Trophoblast cell (in vitro differentiated cells and primary cell): ENCODE results near the gene MANEA.
"Not testable (repeated sequence)": the region's sequence is repeated elsewhere in the genome, so short reads cannot be mapped to it uniquely, and the experiment has no call there.

Experiments used
- DNase-seq, 2 donors: peaks; one replicate each; pipeline ENCODE4 v3.0.0-alpha.2; 2016
- H2AFZ ChIP-seq: 2 replicates; pipeline ENCODE4 v1.6.1; 2013; ENCODE audit warnings: low read length, moderate library complexity, mild to moderate bottlenecking; ENCODE audit not compliant: insufficient read depth, poor library complexity
- H2AK5ac ChIP-seq: 2 replicates; pipeline ENCODE4 v1.6.1; 2013; ENCODE audit warnings: mild to moderate bottlenecking, low read length
- H2BK120ac ChIP-seq: 2 replicates; pipeline ENCODE4 v1.6.1; 2013; ENCODE audit warnings: low read length, mild to moderate bottlenecking, moderate library complexity; ENCODE audit not compliant: insufficient read depth, poor library complexity
- H2BK12ac ChIP-seq: 2 replicates; pipeline ENCODE4 v1.6.1; 2013; ENCODE audit warnings: mild to moderate bottlenecking, low read length, moderate library complexity
- H2BK5ac ChIP-seq: 2 replicates; pipeline ENCODE4 v1.6.1; 2013; ENCODE audit warnings: low read length, low read depth, moderate library complexity, mild to moderate bottlenecking; ENCODE audit not compliant: poor library complexity
- H3K14ac ChIP-seq: 2 replicates; pipeline ENCODE4 v1.6.1; 2013; ENCODE audit warnings: mild to moderate bottlenecking, low read length
- H3K18ac ChIP-seq: 2 replicates; pipeline ENCODE4 v1.6.1; 2013; ENCODE audit warnings: mild to moderate bottlenecking, low read length
- H3K23ac ChIP-seq: 2 replicates; pipeline ENCODE4 v1.6.1; 2013; ENCODE audit warnings: low read length
- H3K27ac ChIP-seq: 2 replicates; pipeline ENCODE4 v1.5.1; 2013; ENCODE audit warnings: low read depth, mild to moderate bottlenecking, inconsistent platforms, low read length, moderate library complexity
- H3K27me3 ChIP-seq: 2 replicates; pipeline ENCODE4 v1.6.1; 2013; ENCODE audit warnings: inconsistent platforms, mild to moderate bottlenecking, low read length, moderate library complexity; ENCODE audit not compliant: insufficient read depth
- H3K36me3 ChIP-seq, 2 experiments: 1 replicate in 1 of 2; 2 replicates in 1 of 2; pipeline ENCODE4 v1.6.1; 2013; ENCODE audit warnings: low read length in 2 of 2, mild to moderate bottlenecking in 2 of 2, moderate library complexity in 1 of 2; ENCODE audit not compliant: insufficient read depth in 2 of 2, control insufficient read depth in 1 of 2
- H3K4ac ChIP-seq: 2 replicates; pipeline ENCODE4 v1.6.1; 2013; ENCODE audit warnings: low read depth, mild to moderate bottlenecking, low read length, moderate library complexity
- H3K4me1 ChIP-seq, 2 experiments: 1 replicate in 1 of 2; 2 replicates in 1 of 2; pipeline ENCODE4 v1.6.1; 2013; ENCODE audit warnings: low read length in 2 of 2, mild to moderate bottlenecking in 2 of 2, moderate library complexity in 1 of 2; ENCODE audit not compliant: insufficient read depth in 2 of 2, control insufficient read depth in 1 of 2
- H3K4me2 ChIP-seq: 2 replicates; pipeline ENCODE4 v1.6.1; 2013; ENCODE audit warnings: inconsistent platforms, mild to moderate bottlenecking, low read length, moderate library complexity
- H3K4me3 ChIP-seq: 2 replicates; pipeline ENCODE4 v1.5.1; 2013; ENCODE audit warnings: mild to moderate bottlenecking, low read depth, low read length, inconsistent platforms
- H3K79me1 ChIP-seq: one replicate; pipeline ENCODE4 v1.6.1; 2013; ENCODE audit warnings: low read length
- H3K79me2 ChIP-seq: 2 replicates; pipeline ENCODE4 v1.6.1; 2013; ENCODE audit warnings: low read length, mild to moderate bottlenecking; ENCODE audit not compliant: control insufficient read depth, insufficient read depth, poor library complexity
- H3K9ac ChIP-seq: 2 replicates; pipeline ENCODE4 v1.6.1; 2013; ENCODE audit warnings: mild to moderate bottlenecking, low read length
- H3K9me3 ChIP-seq: 2 replicates; pipeline ENCODE4 v1.6.1; 2013; ENCODE audit warnings: low read depth, mild to moderate bottlenecking, control low read depth, inconsistent platforms, low read length; ENCODE audit not compliant: insufficient read depth
- H4K12ac ChIP-seq: 2 replicates; pipeline ENCODE4 v1.6.1; 2013; ENCODE audit warnings: low read depth, mild to moderate bottlenecking, low read length, moderate library complexity
- H4K8ac ChIP-seq: 2 replicates; pipeline ENCODE4 v1.6.1; 2013; ENCODE audit warnings: low read depth, mild to moderate bottlenecking, low read length, moderate library complexity
- H4K91ac ChIP-seq: one replicate; pipeline ENCODE4 v1.6.1; 2013; ENCODE audit warnings: low read depth, mild to moderate bottlenecking, low read length, moderate library complexity
- WGBS: extraction: QIAGEN DNeasy Blood & Tissue Kit; methylation state at CpG from one replicate; pipeline ENCODE4 v1.1.7; 2013; ENCODE audit warnings: missing lambda C conversion rate; ENCODE audit not compliant: insufficient read length, insufficient coverage; ENCODE audit errors: extremely low coverage; 5-methylcytosine and 5-hydroxymethylcytosine counted together

Gene MANEA

DNA sequence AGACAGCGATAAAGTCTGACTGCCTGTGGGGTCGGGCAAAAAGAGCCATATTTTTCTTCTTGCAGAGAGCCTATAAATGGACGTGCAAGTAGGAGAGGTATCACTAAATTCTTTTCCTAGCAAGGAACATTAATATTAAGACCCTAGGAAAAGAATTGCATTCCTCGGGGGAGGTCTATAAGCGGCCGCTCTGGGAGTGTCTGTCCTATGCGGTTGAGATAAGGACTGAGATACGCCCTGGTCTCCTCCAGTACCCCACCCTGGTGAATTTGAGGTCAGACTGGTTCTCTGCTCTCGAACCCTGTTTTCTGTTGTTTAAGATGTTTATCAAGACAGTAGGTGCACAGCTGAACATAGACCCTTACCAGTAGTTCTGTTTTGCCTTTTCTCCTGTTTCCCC is 6.9 kb downstream of the MANEA start:
- not testable (repeated sequence) for H3K9ac ChIP-seq, H3K4me3 ChIP-seq, H4K12ac ChIP-seq, H2AFZ ChIP-seq, H2AK5ac ChIP-seq, DNase-seq, H3K9me3 ChIP-seq, H3K27ac ChIP-seq, H3K27me3 ChIP-seq, H3K14ac ChIP-seq, H3K4me1 ChIP-seq, H3K79me1 ChIP-seq, H3K4me2 ChIP-seq, H2BK5ac ChIP-seq, H2BK12ac ChIP-seq, H3K4ac ChIP-seq, H4K91ac ChIP-seq, H2BK120ac ChIP-seq, H3K79me2 ChIP-seq, H3K23ac ChIP-seq, H3K18ac ChIP-seq, H4K8ac ChIP-seq, H3K36me3 ChIP-seq
- WGBS = no CpG with 5 or more reads among the region's 9 CpGs

DNA sequence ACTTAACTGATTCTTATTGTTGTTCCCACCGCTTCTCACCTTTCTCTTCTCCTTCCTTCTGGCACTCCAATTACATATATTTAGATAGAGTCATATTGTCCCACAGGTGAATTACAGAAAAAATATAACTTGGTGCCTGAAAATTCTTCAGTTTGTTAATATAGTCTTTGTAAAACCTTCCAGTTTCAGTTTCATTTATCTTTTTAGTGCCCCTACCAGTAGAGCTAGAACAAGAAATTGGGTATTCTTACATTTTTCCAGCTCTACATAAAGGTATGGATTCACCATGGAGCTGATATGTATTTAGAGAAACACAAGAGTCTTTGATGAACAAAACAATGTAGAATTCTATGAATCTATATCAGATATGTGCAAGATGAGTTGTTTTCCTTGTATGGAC is 10.7 kb downstream of the MANEA start:
- Histone ChIP-seq H3K27ac (no peak overlapping the region), H3K4me2 (no peak overlapping the region), H3K4me1 (no peaks in the 10 kb centered on the region), H3K9ac (no peak overlapping the region), H2AFZ (no peak overlapping the region), H4K12ac (no peak overlapping the region), H3K79me1 (no peaks in the 10 kb centered on the region), H3K27me3 (no peaks in the 10 kb centered on the region), H2BK5ac (no peak overlapping the region), H2BK120ac (no peak overlapping the region), H3K4me3 (no peak overlapping the region), H3K79me2 (no peaks in the 10 kb centered on the region), H4K91ac (no peak overlapping the region), H3K36me3 (peaks cover 0 to 3% of the 10 kb centered on the region in 2 experiments), H3K18ac (no peak overlapping the region), H2BK12ac (no peak overlapping the region), H4K8ac (no peak overlapping the region), H2AK5ac (no peak overlapping the region), H3K9me3 (peaks cover 2% of the 10 kb centered on the region), H3K4ac (no peak overlapping the region), H3K14ac (no peak overlapping the region), H3K23ac (no peak overlapping the region)
- no CpG with 5 or more reads among the region's 1 CpG for WGBS
- no peak for DNase-seq

DNA sequence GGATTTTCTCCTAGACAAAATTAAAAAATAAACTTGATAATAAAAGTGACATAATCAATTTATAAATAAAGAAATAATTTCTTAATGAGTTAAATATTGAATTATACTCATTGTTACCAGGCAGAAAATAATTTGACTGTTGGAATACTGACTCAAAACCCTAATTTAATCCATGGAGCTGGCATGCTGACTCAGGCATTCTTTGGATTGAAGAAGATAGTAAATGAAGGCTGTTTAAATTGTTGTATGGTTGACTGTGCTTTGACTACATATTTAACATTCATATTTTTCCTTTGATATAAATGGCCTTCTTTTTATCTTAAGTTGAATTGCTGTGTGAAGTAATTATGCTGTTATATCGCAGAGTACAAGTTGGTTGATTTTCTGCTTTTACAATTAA is 11.7 kb downstream of the MANEA start:
- Histone ChIP-seq H3K9me3 (peaks cover 2% of the 10 kb centered on the region), H3K14ac (no peak overlapping the region), H3K27me3 (no peaks in the 10 kb centered on the region), H2BK12ac (no peak overlapping the region), H3K4me3 (no peak overlapping the region), H2AFZ (no peak overlapping the region), H4K8ac (no peak overlapping the region), H3K4ac (no peak overlapping the region), H4K12ac (no peak overlapping the region), H4K91ac (no peak overlapping the region), H3K23ac (no peak overlapping the region), H2BK5ac (no peak overlapping the region), H3K79me2 (no peaks in the 10 kb centered on the region), H2BK120ac (no peak overlapping the region), H3K79me1 (no peaks in the 10 kb centered on the region), H2AK5ac (no peak overlapping the region), H3K36me3 (peaks cover 0 to 3% of the 10 kb centered on the region in 2 experiments), H3K18ac (no peak overlapping the region), H3K4me1 (no peaks in the 10 kb centered on the region), H3K27ac (no peak overlapping the region), H3K4me2 (no peak overlapping the region), H3K9ac (no peak overlapping the region)
- WGBS = no CpG with 5 or more reads among the region's 1 CpG
- DNase-seq = no peak

GRCh38 chr6:95589826-95590570 is 12.7 kb downstream of the MANEA start:
- H3K23ac ChIP-seq = no peak overlapping the region
- no peak overlapping the region for H2AFZ ChIP-seq
- H4K12ac ChIP-seq = no peak overlapping the region
- no peak overlapping the region for H3K4ac ChIP-seq
- no peak overlapping the region for H4K8ac ChIP-seq
- no peaks in the 10 kb centered on the region for H3K79me1 ChIP-seq
- H2BK5ac ChIP-seq = no peak overlapping the region
- peaks cover 0 to 3% of the 10 kb centered on the region in 2 experiments for H3K36me3 ChIP-seq
- no peaks in the 10 kb centered on the region for H3K27me3 ChIP-seq
- H2BK120ac ChIP-seq = no peak overlapping the region
- H3K4me3 ChIP-seq = no peak overlapping the region
- no peaks in the 10 kb centered on the region for H3K79me2 ChIP-seq
- no peak overlapping the region for H2AK5ac ChIP-seq
- no peak overlapping the region for H4K91ac ChIP-seq
- no peak overlapping the region for H2BK12ac ChIP-seq
- H3K14ac ChIP-seq = no peak overlapping the region
- H3K18ac ChIP-seq = no peak overlapping the region
- no peak overlapping the region for H3K9ac ChIP-seq
- no CpG with 5 or more reads among the region's 4 CpGs for WGBS
- no peak overlapping the region for H3K27ac ChIP-seq
- H3K4me1 ChIP-seq = no peaks in the 10 kb centered on the region
- DNase-seq = no peak
- H3K4me2 ChIP-seq = no peak overlapping the region
- H3K9me3 ChIP-seq = peaks cover 2% of the 10 kb centered on the region
